Hepatocyte (in vitro differentiated cells): ENCODE measurements around the gene SLC8A2. TPM values are rescaled to one million over a fixed set of nuclear protein-coding genes. Genes with fewer than 3 reads are reported as not detected.

Source experiments
- DNase-seq: peaks from one replicate; pipeline ENCODE4 v3.0.0-alpha.2; 2016; ENCODE audit warnings: low spot score
- H2AFZ ChIP-seq: fragments of 200-600 bp; sonication (generic); 2 replicates; pipeline ENCODE4 v1.6.0; 2016; ENCODE audit warnings: antibody characterized with exemption, mild to moderate bottlenecking
- H3K27ac ChIP-seq: fragments of 200-600 bp; sonication (generic); 2 replicates; pipeline ENCODE4 v1.5.1; 2016; ENCODE audit warnings: mild to moderate bottlenecking
- H3K27me3 ChIP-seq: fragments of 200-600 bp; sonication (generic); 2 replicates; pipeline ENCODE4 v1.6.1; 2016
- H3K36me3 ChIP-seq: fragments of 200-600 bp; sonication (generic); replicated peaks from 2 replicates; pipeline ENCODE4 v1.5.1; 2016; ENCODE audit warnings: low read depth; ENCODE audit not compliant: insufficient read depth
- H3K4me1 ChIP-seq: fragments of 200-600 bp; sonication (generic); 2 replicates; pipeline ENCODE4 v1.5.1; 2016; ENCODE audit warnings: mild to moderate bottlenecking, moderate library complexity; ENCODE audit not compliant: insufficient read depth
- H3K4me2 ChIP-seq: fragments of 200-600 bp; sonication (generic); 2 replicates; pipeline ENCODE4 v1.6.0; 2016
- H3K4me3 ChIP-seq: fragments of 200-600 bp; sonication (generic); 2 replicates; pipeline ENCODE4 v1.5.1; 2016; ENCODE audit warnings: mild to moderate bottlenecking
- H3K79me2 ChIP-seq: fragments of 200-600 bp; sonication (generic); 2 replicates; pipeline ENCODE4 v1.6.0; 2017; ENCODE audit warnings: mild to moderate bottlenecking
- H3K9me2 ChIP-seq: fragments of 200-600 bp; sonication (generic); replicated peaks from 2 replicates; pipeline ENCODE4 v1.6.0; 2017; ENCODE audit warnings: mild to moderate bottlenecking; ENCODE audit not compliant: insufficient read depth
- H3K9me3 ChIP-seq: fragments of 200-600 bp; sonication (generic); 2 replicates; pipeline ENCODE4 v1.5.1; 2016; ENCODE audit warnings: low read depth, mild to moderate bottlenecking
- H4K20me1 ChIP-seq: fragments of 200-600 bp; sonication (generic); 2 replicates; pipeline ENCODE4 v1.6.0; 2016; ENCODE audit warnings: mild to moderate bottlenecking; ENCODE audit not compliant: insufficient read depth, poor library complexity, severe bottlenecking
- CTCF ChIP-seq: fragments of 200-600 bp; sonication (generic); IDR thresholded peaks from 2 replicates; pipeline ENCODE4 v1.5.1; 2016; ENCODE audit warnings: antibody characterized with exemption, mild to moderate bottlenecking; ENCODE audit not compliant: poor library complexity
- EZH2 ChIP-seq: fragments of 200-600 bp; sonication (generic); IDR thresholded peaks from 2 replicates; pipeline ENCODE4 v1.6.1; 2016; ENCODE audit warnings: antibody characterized with exemption, mild to moderate bottlenecking, borderline replicate concordance
- EZH2phosphoT487 ChIP-seq: fragments of 200-600 bp; sonication (generic); IDR thresholded peaks from one replicate; pipeline ENCODE4 v1.6.1; 2018; ENCODE audit warnings: antibody characterized with exemption, mild to moderate bottlenecking, low read depth, moderate library complexity; ENCODE audit not compliant: unreplicated experiment, severe bottlenecking
- WGBS: methylation state at CpG from one replicate; pipeline ENCODE4 v1.1.6; 2016; ENCODE audit warnings: low lambda C conversion rate; ENCODE audit errors: missing lambda C conversion rate; 5-methylcytosine and 5-hydroxymethylcytosine counted together
- polyA plus RNA-seq: library from polyadenylated mRNA; unstranded; fragments of >200 nt; fragmentation: Nextera tagmentation; extraction: Ambion mirVana; gene quantifications from 2 replicates; pipeline ENCODE4 v1.2.1, GENCODE V29; 2016
- total RNA-seq: library from RNA; depleted of rRNA; stranded (reverse); fragments of >200 nt; gene quantifications from 2 replicates; pipeline ENCODE4 v1.2.3, GENCODE V29; 2014

The SLC8A2 gene
- total and polyA plus RNA-seq, 2 experiments from 2014 or later: 0.24 to 1.1 TPM

- H3K9me2 ChIP-seq: no peaks in the 10 kb centered on the region
- H3K27me3 ChIP-seq: no peaks in the 10 kb centered on the region
- peaks cover 29% of the 10 kb centered on the region for H3K4me1 ChIP-seq
- H3K36me3 ChIP-seq: no peaks in the 10 kb centered on the region
- no peak overlapping the region for H3K4me2 ChIP-seq
- H3K27ac ChIP-seq: no peak overlapping the region
- H3K79me2 ChIP-seq: peaks cover 94% of the 10 kb centered on the region
- no peaks in the 10 kb centered on the region for H3K9me3 ChIP-seq
- no peak for DNase-seq
- no peak overlapping the region for H3K4me3 ChIP-seq
- WGBS: 86% methylated on average over 8 of the region's 8 CpGs
- no peak for TF ChIP-seq EZH2
- H2AFZ ChIP-seq: no peak overlapping the region
- peaks cover 69% of the 10 kb centered on the region for H4K20me1 ChIP-seq
Observed at GRCh38 chr19:47509973-47510372, 38.3 kb upstream of the SLC8A2 start.

GRCh38 chr19:47509170-47509847 is 37.6 kb upstream of the SLC8A2 start:
- Histone ChIP-seq H3K9me3 (no peaks in the 10 kb centered on the region), H3K4me3 (no peak overlapping the region), H3K4me2 (no peak overlapping the region), H3K9me2 (no peaks in the 10 kb centered on the region), H3K27ac (no peak overlapping the region), H2AFZ (no peak overlapping the region), H3K4me1 (peaks cover 29% of the 10 kb centered on the region), H3K27me3 (no peaks in the 10 kb centered on the region), H3K79me2 (peaks cover 97% of the 10 kb centered on the region), H3K36me3 (no peaks in the 10 kb centered on the region), H4K20me1 (peaks cover 74% of the 10 kb centered on the region)
- WGBS: 95% methylated on average over 20 of the region's 20 CpGs
- TF ChIP-seq EZH2: no peak
- no peak for TF ChIP-seq CTCF
- TF ChIP-seq EZH2phosphoT487: no peak
- no peak for DNase-seq

GRCh38 chr19:47508721-47509120 is 37.0 kb upstream of the SLC8A2 start:
- H3K4me3 ChIP-seq: no peak overlapping the region
- 94% methylated on average over 5 of the region's 5 CpGs for WGBS
- H3K27ac ChIP-seq: no peak overlapping the region
- no peak overlapping the region for H3K4me2 ChIP-seq
- no peaks in the 10 kb centered on the region for H3K9me2 ChIP-seq
- H2AFZ ChIP-seq: no peak overlapping the region
- peaks cover 80% of the 10 kb centered on the region for H4K20me1 ChIP-seq
- no peak for TF ChIP-seq EZH2
- TF ChIP-seq CTCF: no peak
- TF ChIP-seq EZH2phosphoT487: no peak
- H3K79me2 ChIP-seq: peaks cover 95% of the 10 kb centered on the region
- H3K36me3 ChIP-seq: no peaks in the 10 kb centered on the region
- DNase-seq: no peak
- no peaks in the 10 kb centered on the region for H3K27me3 ChIP-seq
- H3K4me1 ChIP-seq: peaks cover 29% of the 10 kb centered on the region
- no peaks in the 10 kb centered on the region for H3K9me3 ChIP-seq

- H3K27ac ChIP-seq: peak overlapping the region; percentile 94
- H3K4me1 ChIP-seq: peaks cover 22% of the 10 kb centered on the region
- H3K9me2 ChIP-seq: no peaks in the 10 kb centered on the region
- no peak overlapping the region for H2AFZ ChIP-seq
- H3K36me3 ChIP-seq: no peaks in the 10 kb centered on the region
- WGBS: 85% methylated on average over 11 of the region's 11 CpGs
- no peak overlapping the region for H3K4me3 ChIP-seq
- TF ChIP-seq EZH2phosphoT487 (no peak), EZH2 (no peak), CTCF (no peak)
- H3K9me3 ChIP-seq: no peaks in the 10 kb centered on the region
- no peak for DNase-seq
- H3K27me3 ChIP-seq: no peaks in the 10 kb centered on the region
- H3K79me2 ChIP-seq: peaks cover 95% of the 10 kb centered on the region
- H4K20me1 ChIP-seq: peaks cover 82% of the 10 kb centered on the region
- peak overlapping the region; percentile 49 for H3K4me2 ChIP-seq
Observed at GRCh38 chr19:47507924-47508553, 36.3 kb upstream of the SLC8A2 start.
